Mesenchymal stem cell (in vitro differentiated cells and primary cell): ENCODE results near the gene KRT32.

ENCODE experiments used
- DNase-seq: peaks from one replicate; pipeline ENCODE4 v3.0.0-alpha.2; 2013
- H2AFZ ChIP-seq: one replicate; pipeline ENCODE4 v1.6.1; 2013; ENCODE audit warnings: low read depth, mild to moderate bottlenecking, control low read depth, inconsistent platforms, low read length, moderate library complexity
- H2AK5ac ChIP-seq: 2 replicates; pipeline ENCODE4 v1.6.1; 2013; ENCODE audit warnings: low read length, moderate library complexity, mild to moderate bottlenecking, inconsistent platforms; ENCODE audit not compliant: severe bottlenecking
- H2BK120ac ChIP-seq: one replicate; pipeline ENCODE4 v1.6.1; 2013; ENCODE audit warnings: low read depth, mild to moderate bottlenecking, inconsistent platforms, low read length, moderate library complexity
- H2BK12ac ChIP-seq, 2 experiments: one replicate each; pipeline ENCODE4 v1.6.1; 2013; ENCODE audit warnings: inconsistent platforms in 2 of 2, low read length in 2 of 2, mild to moderate bottlenecking in 2 of 2, moderate library complexity in 2 of 2, control low read depth in 1 of 2
- H2BK15ac ChIP-seq: one replicate; pipeline ENCODE4 v1.6.1; 2013; ENCODE audit warnings: mild to moderate bottlenecking, low read depth, inconsistent platforms; ENCODE audit not compliant: poor library complexity, severe bottlenecking
- H2BK5ac ChIP-seq: 2 replicates; pipeline ENCODE4 v1.6.1; 2013; ENCODE audit warnings: low read depth, mild to moderate bottlenecking, low read length, control low read depth, inconsistent platforms; ENCODE audit not compliant: poor library complexity, severe bottlenecking
- H3K14ac ChIP-seq, 2 experiments: one replicate each; pipeline ENCODE4 v1.6.1; 2013; ENCODE audit warnings: inconsistent platforms in 2 of 2, low read length in 2 of 2, control low read depth in 1 of 2, mild to moderate bottlenecking in 1 of 2, moderate library complexity in 1 of 2
- H3K18ac ChIP-seq, 2 experiments: one replicate each; pipeline ENCODE4 v1.6.1; 2013; ENCODE audit warnings: inconsistent platforms in 2 of 2, low read length in 2 of 2, control low read depth in 1 of 2, low read depth in 1 of 2, mild to moderate bottlenecking in 1 of 2
- H3K23ac ChIP-seq, 2 experiments: one replicate each; pipeline ENCODE4 v1.6.1; 2013; ENCODE audit warnings: inconsistent platforms in 2 of 2, low read length in 2 of 2, mild to moderate bottlenecking in 2 of 2, moderate library complexity in 2 of 2, control low read depth in 1 of 2
- H3K27ac ChIP-seq: 2 replicates; pipeline ENCODE4 v1.5.1; 2013; ENCODE audit warnings: mild to moderate bottlenecking, moderate library complexity, low read length, control low read depth, inconsistent platforms; ENCODE audit not compliant: poor library complexity, severe bottlenecking
- H3K27me3 ChIP-seq, 2 experiments: 2 replicates each; pipeline versions ENCODE4 v1.6.1 to v1.7.0; 2013; ENCODE audit warnings: low read length in 2 of 2, mild to moderate bottlenecking in 2 of 2, moderate library complexity in 2 of 2, control low read depth in 1 of 2, inconsistent platforms in 1 of 2; ENCODE audit not compliant: control insufficient read depth in 1 of 2, insufficient read depth in 1 of 2
- H3K36me3 ChIP-seq, 2 experiments: 2 replicates each; pipeline versions ENCODE4 v1.6.1 to v1.7.0; 2013; ENCODE audit warnings: low read length in 2 of 2, control low read depth in 1 of 2, inconsistent platforms in 1 of 2, low read depth in 1 of 2, mild to moderate bottlenecking in 1 of 2; ENCODE audit not compliant: insufficient read depth in 2 of 2, control insufficient read depth in 1 of 2
- H3K4ac ChIP-seq, 2 experiments: one replicate each; pipeline ENCODE4 v1.6.1; 2013; ENCODE audit warnings: inconsistent platforms in 2 of 2, low read length in 2 of 2, mild to moderate bottlenecking in 2 of 2, moderate library complexity in 2 of 2, control low read depth in 1 of 2, low read depth in 1 of 2
- H3K4me1 ChIP-seq: 2 replicates; pipeline ENCODE4 v1.6.1; 2013; ENCODE audit warnings: low read depth, low read length, control low read depth; ENCODE audit not compliant: control insufficient read depth, insufficient read depth
- H3K4me2 ChIP-seq: 2 replicates; pipeline ENCODE4 v1.6.1; 2013; ENCODE audit warnings: low read length, mild to moderate bottlenecking, inconsistent platforms; ENCODE audit not compliant: poor library complexity, severe bottlenecking
- H3K4me3 ChIP-seq, 2 experiments: 2 replicates each; pipeline versions ENCODE4 v1.5.1 to v1.7.0; 2013; ENCODE audit warnings: low read length in 2 of 2, mild to moderate bottlenecking in 2 of 2, control low read depth in 1 of 2, low read depth in 1 of 2; ENCODE audit not compliant: insufficient read depth in 1 of 2
- H3K79me1 ChIP-seq: replicated peaks from 2 replicates; pipeline ENCODE4 v1.6.1; 2013; ENCODE audit warnings: mild to moderate bottlenecking, control low read depth, low read length, inconsistent platforms; ENCODE audit not compliant: poor library complexity, severe bottlenecking
- H3K9ac ChIP-seq: 2 replicates; pipeline ENCODE4 v1.7.0; 2013; ENCODE audit warnings: mild to moderate bottlenecking, low read length, moderate library complexity
- H3K9me3 ChIP-seq: 2 replicates; pipeline ENCODE4 v1.7.0; 2013; ENCODE audit warnings: mild to moderate bottlenecking, low read length; ENCODE audit not compliant: control insufficient read depth
- H4K8ac ChIP-seq: one replicate; pipeline ENCODE4 v1.6.1; 2013; ENCODE audit warnings: inconsistent platforms, mild to moderate bottlenecking, low read length, moderate library complexity
- H4K91ac ChIP-seq: one replicate; pipeline ENCODE4 v1.6.1; 2013; ENCODE audit warnings: mild to moderate bottlenecking, low read length, inconsistent platforms
- WGBS: methylation state at CpG from one replicate; pipeline ENCODE4 v1.1.7; 2013; ENCODE audit warnings: mixed read lengths; 5-methylcytosine and 5-hydroxymethylcytosine counted together

Gene KRT32

DNA sequence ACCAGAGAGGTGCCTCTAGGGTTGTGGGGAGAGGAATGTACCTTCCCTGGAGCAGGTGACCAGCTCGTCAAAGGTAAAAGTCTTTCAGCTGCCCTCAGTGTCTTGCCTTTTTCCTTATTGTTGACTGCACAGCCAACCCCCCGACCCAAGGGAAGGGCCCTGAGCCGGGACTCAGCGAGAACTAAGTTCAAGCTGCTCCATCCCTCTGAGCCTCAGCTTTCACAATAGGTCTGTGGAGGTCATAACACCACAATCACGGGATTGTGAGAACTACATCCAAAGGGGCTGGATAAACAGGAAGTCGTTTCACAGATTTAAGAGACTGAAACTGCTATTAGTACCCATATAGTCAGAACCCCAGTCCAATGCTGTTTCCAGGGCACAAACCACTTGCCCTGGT is 25.2 kb upstream of the KRT32 start:
- no peaks in the 10 kb centered on the region for H3K79me1 ChIP-seq
- H2AFZ ChIP-seq, result no peak overlapping the region
- peak overlapping the region; percentile 51 to 64 for H2BK12ac ChIP-seq
- no peak overlapping the region for H3K9ac ChIP-seq
- peak; percentile 77 for DNase-seq
- peaks cover 19% of the 10 kb centered on the region for H3K4me1 ChIP-seq
- H2BK5ac ChIP-seq, result no peak overlapping the region
- 41% methylated on average over 6 of the region's 6 CpGs for WGBS
- H3K4me2 ChIP-seq, result no peak overlapping the region
- peaks cover 0 to 4% of the 10 kb centered on the region in 2 experiments for H3K27me3 ChIP-seq
- peak overlapping the region; percentile 40 for H4K91ac ChIP-seq
- H3K4me3 ChIP-seq, result no peak overlapping the region
- H3K14ac ChIP-seq, result no peak overlapping the region
- no peaks in the 10 kb centered on the region for H3K9me3 ChIP-seq
- peak overlapping the region in 1 of 2 experiments; percentile 73 for H3K18ac ChIP-seq
- H3K4ac ChIP-seq, result no peak overlapping the region
- H2BK120ac ChIP-seq, result no peak overlapping the region
- peak overlapping the region; percentile 88 for H4K8ac ChIP-seq
- H2AK5ac ChIP-seq, result no peak overlapping the region
- H3K23ac ChIP-seq, result no peak overlapping the region
- H3K36me3 ChIP-seq, result no peaks in the 10 kb centered on the region
- no peak overlapping the region for H3K27ac ChIP-seq
- no peak overlapping the region for H2BK15ac ChIP-seq

DNA sequence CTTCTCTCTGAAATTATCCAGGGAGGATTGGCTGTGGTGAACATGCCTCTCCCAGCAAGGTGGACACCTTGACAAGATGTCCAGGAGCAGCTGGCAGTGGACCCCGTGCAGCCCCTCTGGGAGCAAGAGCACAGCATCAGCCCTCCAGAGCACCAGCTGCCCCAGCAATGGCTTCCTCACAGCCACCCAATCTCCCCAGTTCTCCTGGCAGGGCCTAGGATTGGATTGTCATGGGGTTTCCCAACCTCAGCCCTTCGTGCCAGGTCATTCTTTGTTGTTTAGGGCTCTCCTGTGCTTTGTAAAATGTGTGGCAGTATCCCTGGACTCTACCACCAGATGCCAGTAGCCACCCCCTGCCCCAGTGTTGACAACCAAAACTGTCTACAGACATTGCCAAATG is 24.3 kb upstream of the KRT32 start:
- no peak overlapping the region for H2BK15ac ChIP-seq
- H3K9me3 ChIP-seq, result no peaks in the 10 kb centered on the region
- H3K18ac ChIP-seq, result no peak overlapping the region
- H2AFZ ChIP-seq, result no peak overlapping the region
- no peak overlapping the region for H2BK5ac ChIP-seq
- no peak overlapping the region for H3K14ac ChIP-seq
- H2AK5ac ChIP-seq, result no peak overlapping the region
- no peaks in the 10 kb centered on the region for H3K79me1 ChIP-seq
- DNase-seq, result no peak
- H3K23ac ChIP-seq, result no peak overlapping the region
- peak overlapping the region; percentile 38 for H2BK120ac ChIP-seq
- H3K4me3 ChIP-seq, result no peak overlapping the region
- H3K4me1 ChIP-seq, result peaks cover 14% of the 10 kb centered on the region
- no peaks in the 10 kb centered on the region for H3K36me3 ChIP-seq
- no peak overlapping the region for H3K27ac ChIP-seq
- no peak overlapping the region for H4K8ac ChIP-seq
- H4K91ac ChIP-seq, result peak overlapping the region; percentile 93
- no peak overlapping the region for H3K9ac ChIP-seq
- H3K27me3 ChIP-seq, result peaks cover 0 to 12% of the 10 kb centered on the region in 2 experiments
- peak overlapping the region; percentile 26 to 59 for H2BK12ac ChIP-seq
- no peak overlapping the region for H3K4me2 ChIP-seq
- H3K4ac ChIP-seq, result peak overlapping the region in 1 of 2 experiments; percentile 45
- WGBS, result 96% methylated on average over 2 of the region's 2 CpGs

DNA sequence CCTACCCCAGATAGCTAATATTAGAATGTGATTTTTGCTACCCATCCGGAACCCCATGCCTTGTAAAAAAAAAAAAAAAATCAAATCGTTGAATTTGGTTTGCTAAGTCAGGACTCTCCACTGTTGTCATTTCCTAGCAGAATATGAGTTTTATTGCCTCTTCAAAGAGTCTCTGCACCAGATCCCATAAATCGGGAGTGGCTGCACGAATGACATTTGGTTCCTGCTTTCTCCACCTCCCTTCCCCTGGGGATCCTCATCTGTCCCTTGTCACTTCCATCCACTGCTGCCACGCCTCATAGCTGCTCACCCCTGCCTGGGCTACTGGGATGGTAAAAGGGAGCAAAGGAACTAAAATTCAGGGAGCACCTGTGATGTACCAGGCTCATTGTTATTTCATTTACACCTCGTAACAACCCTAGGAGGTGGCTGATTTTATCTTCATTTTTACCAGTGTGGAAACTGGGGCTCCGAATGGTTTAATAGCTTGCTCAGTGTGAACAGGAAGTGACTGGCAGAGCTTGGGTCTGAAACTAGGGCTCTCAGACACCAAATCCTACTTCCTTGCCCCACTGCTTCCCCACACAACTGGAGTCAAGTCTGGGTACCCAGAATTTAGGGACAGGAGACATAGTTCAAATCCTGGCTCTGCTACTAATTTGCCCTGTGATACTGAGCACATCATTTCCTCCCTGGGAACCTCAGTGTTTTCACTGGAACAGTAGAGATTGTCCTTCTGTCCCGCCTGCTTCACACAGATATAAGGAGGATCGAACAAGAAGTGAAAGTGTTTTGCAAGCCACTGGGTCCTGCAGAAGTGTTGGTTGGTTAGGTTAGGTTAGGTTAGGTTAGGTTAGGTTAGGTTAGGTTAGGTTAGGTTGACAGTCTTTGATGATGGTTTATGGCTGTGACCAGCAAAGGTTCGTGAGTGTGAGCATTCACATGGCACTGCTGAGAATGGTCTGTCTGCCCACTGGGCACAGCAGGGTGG is 23.1 kb upstream of the KRT32 start:
- H3K27me3 ChIP-seq, result peaks cover 0 to 15% of the 10 kb centered on the region in 2 experiments
- H2AK5ac ChIP-seq, result no peak overlapping the region
- 77% methylated on average over 10 of the region's 10 CpGs for WGBS

DNA sequence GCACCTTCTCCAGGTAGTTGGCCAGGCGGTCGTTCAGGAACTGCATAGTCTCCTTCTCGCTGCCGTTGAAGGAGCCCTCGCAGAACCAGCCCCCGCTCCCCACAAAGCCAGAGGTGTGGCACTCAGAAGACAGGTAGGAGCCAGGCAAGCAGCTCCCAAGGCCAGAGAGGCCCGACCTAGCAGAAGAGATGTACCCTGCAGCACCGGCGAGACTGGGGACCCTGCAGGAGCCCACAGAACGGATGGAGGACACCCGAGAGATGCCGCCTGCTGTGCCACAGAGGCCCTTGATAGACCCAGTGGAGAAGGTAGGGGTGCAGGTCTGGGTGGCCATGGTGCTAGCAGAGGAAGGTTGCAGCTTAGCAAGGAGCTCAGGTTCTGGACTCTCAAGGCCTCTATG is 22.3 kb upstream of the KRT32 start, which contains the start of gene KRT36:
Gene KRT36 (minus strand): TSS at position 380 of the 400 bp plus-strand sequence. CDS start 46 bp downstream, at position 334.
- Histone ChIP-seq H2AK5ac (no peak within 1 kb of the TSS), H4K8ac (no peak within 1 kb of the TSS), H3K4ac (no peak within 1 kb of the TSS), H3K23ac (no peak within 1 kb of the TSS), H2BK5ac (no peak within 1 kb of the TSS), H3K18ac (peak within 1 kb of the TSS in 1 of 2 experiments; percentile 18), H4K91ac (peak within 1 kb of the TSS; percentile 18), H3K27ac (no peak within 1 kb of the TSS), H3K14ac (no peak within 1 kb of the TSS), H2BK15ac (peak within 1 kb of the TSS; percentile 54), H3K27me3 (peaks cover 0 to 16% of the 10 kb centered on the region in 2 experiments), H3K9ac (no peak within 1 kb of the TSS), H3K4me2 (no peak within 1 kb of the TSS), H3K36me3 (no peaks in the 10 kb centered on the region), H2AFZ (no peak within 1 kb of the TSS), H2BK120ac (no peak within 1 kb of the TSS), H3K79me1 (no peaks in the 10 kb centered on the region), H3K4me3 (no peak within 1 kb of the TSS), H3K9me3 (no peaks in the 10 kb centered on the region), H2BK12ac (peak within 1 kb of the TSS; percentile 14 to 87), H3K4me1 (peaks cover 11% of the 10 kb centered on the region)
- DNase-seq, result no peak
- WGBS, result 95% methylated on average over 12 of the region's 12 CpGs

More for the DNA sequence above, 23.1 kb upstream of the KRT32 start:
- Histone ChIP-seq H4K91ac (peak overlapping the region; percentile 18), H3K36me3 (no peaks in the 10 kb centered on the region), H3K23ac (no peak overlapping the region), H3K27ac (no peak overlapping the region), H3K9ac (no peak overlapping the region), H3K14ac (no peak overlapping the region), H3K4me3 (no peak overlapping the region), H3K4ac (no peak overlapping the region), H3K4me1 (peaks cover 14% of the 10 kb centered on the region), H2BK5ac (no peak overlapping the region), H2AFZ (no peak overlapping the region), H3K18ac (peak overlapping the region in 1 of 2 experiments; percentile 18), H2BK120ac (no peak overlapping the region), H2BK12ac (peak overlapping the region; percentile 14 to 87), H4K8ac (no peak overlapping the region), H2BK15ac (no peak overlapping the region), H3K4me2 (no peak overlapping the region), H3K9me3 (no peaks in the 10 kb centered on the region), H3K79me1 (no peaks in the 10 kb centered on the region)
- DNase-seq, result no peak
